H1 (cell line): ENCODE results near the gene TBC1D2.

Source experiments
- CTCF ChIP-seq, 3 experiments: IDR thresholded peaks; 1 replicate in 2 of 3; 2 replicates in 1 of 3; pipeline versions ENCODE4 v1.5.1 to v1.6.1; 2011; ENCODE audit warnings: low read length in 3 of 3, mild to moderate bottlenecking in 3 of 3, inconsistent platforms in 2 of 3, low read depth in 1 of 3, moderate library complexity in 1 of 3; ENCODE audit not compliant: insufficient read depth in 1 of 3; ENCODE audit errors: control extremely low read depth in 1 of 3
- EZH2 ChIP-seq: fragments of 200-600 bp; sonication (generic); IDR thresholded peaks from 2 replicates; pipeline ENCODE4 v1.7.1; 2012; ENCODE audit warnings: low read depth, mild to moderate bottlenecking, moderate library complexity, low read length, inconsistent platforms; ENCODE audit not compliant: severe bottlenecking
- FOSL1 ChIP-seq: IDR thresholded peaks from 2 replicates; pipeline ENCODE4 v1.6.1; 2011; ENCODE audit warnings: mild to moderate bottlenecking, low read depth, low read length, moderate library complexity; ENCODE audit not compliant: insufficient read depth
- JUND ChIP-seq: IDR thresholded peaks from 2 replicates; pipeline ENCODE4 v1.6.1; 2011; ENCODE audit warnings: mild to moderate bottlenecking, improper control_type of control experiment, low read length
- MAFK ChIP-seq: IDR thresholded peaks from 2 replicates; pipeline ENCODE4 v1.6.1; 2012; ENCODE audit warnings: low read depth, mild to moderate bottlenecking, improper control_type of control experiment, low read length
- POLR2A ChIP-seq, 2 experiments: IDR thresholded peaks; 1 replicate in 1 of 2; 2 replicates in 1 of 2; pipeline ENCODE4 v1.6.1; 2011; ENCODE audit warnings: low read depth in 2 of 2, low read length in 2 of 2, mild to moderate bottlenecking in 2 of 2; ENCODE audit errors: control extremely low read depth in 1 of 2
- POLR2AphosphoS5 ChIP-seq: IDR thresholded peaks from 2 replicates; pipeline ENCODE4 v1.6.1; 2011; ENCODE audit warnings: low read depth, low read length
- RAD21 ChIP-seq, 2 experiments: IDR thresholded peaks in 1 of 2; conservative IDR thresholded peaks in 1 of 2; 2 replicates each; pipeline ENCODE4 v1.6.1; 2011; ENCODE audit warnings: low read depth in 2 of 2, low read length in 2 of 2, improper control_type of control experiment in 1 of 2, inconsistent platforms in 1 of 2, mild to moderate bottlenecking in 1 of 2, moderate library complexity in 1 of 2
- SP1 ChIP-seq: IDR thresholded peaks from 2 replicates; pipeline ENCODE4 v1.6.1; 2011; ENCODE audit warnings: low read depth, low read length
- SRF ChIP-seq: IDR thresholded peaks from 2 replicates; pipeline ENCODE4 v1.6.1; 2011; ENCODE audit warnings: mild to moderate bottlenecking, low read depth, low read length, moderate library complexity
- USF2 ChIP-seq: IDR thresholded peaks from 2 replicates; pipeline ENCODE4 v1.6.1; 2011; ENCODE audit warnings: low read length, improper control_type of control experiment

- TF ChIP-seq CTCF (IDR thresholded peaks at IDR 0.05; ENCODE audit: control extremely low read depth in 1 of 3, insufficient read depth in 1 of 3, low read depth in 1 of 3, low read length in 3 of 3) (no peak), FOSL1 (no peak), POLR2A (IDR thresholded peaks at IDR 0.05; ENCODE audit: control extremely low read depth in 1 of 2, low read depth in 2 of 2, low read length in 2 of 2) (no peak), SRF (no peak), MAFK (no peak), RAD21 (IDR thresholded peaks at IDR 0.05 in 1 of 2, conservative IDR thresholded peaks at IDR 0.05 in 1 of 2; ENCODE audit: low read depth in 2 of 2, low read length in 2 of 2) (no peak), JUND (no peak), USF2 (no peak), SP1 (no peak), POLR2AphosphoS5 (no peak), EZH2 (no peak)
Observed at GRCh38 chr9:98291820-98292219, 36.4 kb upstream of the TBC1D2 start.
